DND-41 (cell line): ENCODE measurements around the gene LMOD2.

Source experiments
- ATAC-seq: fragments of 200-7000 bp; cut with Tn5 transposase; 3 replicates; pipeline ENCODE4 v1.9.1; 2021; ENCODE audit warnings: low read depth; ENCODE audit not compliant: insufficient read depth
- DNase-seq: peaks from one replicate; pipeline ENCODE4 v3.0.0-alpha.2; 2020
- H2AFZ ChIP-seq: 2 replicates; pipeline ENCODE4 v1.6.0; 2012; ENCODE audit warnings: low read depth, low read length
- H3K27ac ChIP-seq: 2 replicates; pipeline ENCODE4 v1.5.1; 2012; ENCODE audit warnings: low read length, inconsistent platforms
- H3K27me3 ChIP-seq: fragments of 200-600 bp; sonication (generic); 2 replicates; pipeline ENCODE4 v1.6.0; 2012; ENCODE audit warnings: low read length, mild to moderate bottlenecking, inconsistent platforms; ENCODE audit not compliant: insufficient read depth, poor library complexity
- H3K36me3 ChIP-seq: 2 replicates; pipeline ENCODE4 v1.5.1; 2012; ENCODE audit warnings: low read length, inconsistent platforms; ENCODE audit not compliant: insufficient read depth
- H3K4me1 ChIP-seq: 2 replicates; pipeline ENCODE4 v1.5.1; 2012; ENCODE audit warnings: mild to moderate bottlenecking, low read length; ENCODE audit not compliant: insufficient read depth
- H3K4me2 ChIP-seq: 2 replicates; pipeline ENCODE4 v1.6.0; 2012; ENCODE audit warnings: mild to moderate bottlenecking, moderate library complexity, low read length, inconsistent platforms; ENCODE audit not compliant: insufficient read depth
- H3K4me3 ChIP-seq, 2 experiments: fragments of 200-600 bp in 1 of 2; shearing (Covaris generic) in 1 of 2; 2 replicates each; pipeline ENCODE4 v1.5.1; 2012 to 2016; ENCODE audit warnings: inconsistent platforms in 2 of 2, low read length in 2 of 2, mild to moderate bottlenecking in 2 of 2, low read depth in 1 of 2, moderate library complexity in 1 of 2
- H3K79me2 ChIP-seq: 2 replicates; pipeline ENCODE4 v1.6.0; 2012; ENCODE audit warnings: low read length, inconsistent platforms; ENCODE audit not compliant: insufficient read depth
- H3K9ac ChIP-seq: 2 replicates; pipeline ENCODE4 v1.6.0; 2012; ENCODE audit warnings: low read depth, mild to moderate bottlenecking, inconsistent platforms, low read length, moderate library complexity
- H3K9me3 ChIP-seq: 2 replicates; pipeline ENCODE4 v1.5.1; 2012; ENCODE audit warnings: low read length, moderate library complexity, mild to moderate bottlenecking, inconsistent platforms; ENCODE audit not compliant: insufficient read depth, severe bottlenecking
- H4K20me1 ChIP-seq: 2 replicates; pipeline ENCODE4 v1.6.0; 2012; ENCODE audit warnings: low read length; ENCODE audit not compliant: insufficient read depth
- EZH2 ChIP-seq: IDR thresholded peaks from 3 replicates; pipeline ENCODE4 v1.6.1; 2012; ENCODE audit warnings: borderline replicate concordance, low read depth, mild to moderate bottlenecking, moderate library complexity, low read length, inconsistent platforms; ENCODE audit not compliant: severe bottlenecking
- TF ChIP-seq, protein P1 (sequence below): IDR thresholded peaks from 2 replicates; pipeline ENCODE4 v1.5.1; 2012; ENCODE audit warnings: borderline replicate concordance, low read length, moderate library complexity, mild to moderate bottlenecking; ENCODE audit not compliant: poor library complexity, severe bottlenecking; ENCODE audit errors: extremely low read depth

Gene LMOD2

DNA sequence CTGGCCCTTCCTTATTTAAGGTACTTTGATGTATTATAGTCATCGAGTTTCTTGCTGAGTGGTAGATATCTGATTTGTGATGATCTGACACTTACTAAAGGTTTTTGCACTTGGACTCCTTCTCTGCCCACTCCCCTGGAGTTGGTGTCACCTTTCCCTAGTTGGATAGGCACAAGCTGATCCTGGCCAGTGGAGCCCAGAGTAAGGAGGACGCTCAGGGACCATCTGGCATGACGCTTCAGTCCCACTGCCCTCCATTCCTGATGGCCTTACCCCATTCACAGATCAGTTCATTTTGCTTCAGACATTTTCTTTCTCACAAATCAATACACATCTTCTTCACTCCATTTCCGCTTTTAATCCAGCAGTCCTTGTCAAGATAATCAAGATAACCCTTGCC lies 34.0 kb upstream of the LMOD2 start:
- H2AFZ ChIP-seq, result no peak overlapping the region
- no peaks in the 10 kb centered on the region for H3K36me3 ChIP-seq
- no peaks in the 10 kb centered on the region for H4K20me1 ChIP-seq
- no peaks in the 10 kb centered on the region for H3K9me3 ChIP-seq
- H3K4me2 ChIP-seq, result no peak overlapping the region
- no peaks in the 10 kb centered on the region for H3K79me2 ChIP-seq
- no peak overlapping the region for H3K4me3 ChIP-seq
- H3K4me1 ChIP-seq, result no peaks in the 10 kb centered on the region
- no peaks in the 10 kb centered on the region for H3K27me3 ChIP-seq
- TF ChIP-seq, protein P1, sequence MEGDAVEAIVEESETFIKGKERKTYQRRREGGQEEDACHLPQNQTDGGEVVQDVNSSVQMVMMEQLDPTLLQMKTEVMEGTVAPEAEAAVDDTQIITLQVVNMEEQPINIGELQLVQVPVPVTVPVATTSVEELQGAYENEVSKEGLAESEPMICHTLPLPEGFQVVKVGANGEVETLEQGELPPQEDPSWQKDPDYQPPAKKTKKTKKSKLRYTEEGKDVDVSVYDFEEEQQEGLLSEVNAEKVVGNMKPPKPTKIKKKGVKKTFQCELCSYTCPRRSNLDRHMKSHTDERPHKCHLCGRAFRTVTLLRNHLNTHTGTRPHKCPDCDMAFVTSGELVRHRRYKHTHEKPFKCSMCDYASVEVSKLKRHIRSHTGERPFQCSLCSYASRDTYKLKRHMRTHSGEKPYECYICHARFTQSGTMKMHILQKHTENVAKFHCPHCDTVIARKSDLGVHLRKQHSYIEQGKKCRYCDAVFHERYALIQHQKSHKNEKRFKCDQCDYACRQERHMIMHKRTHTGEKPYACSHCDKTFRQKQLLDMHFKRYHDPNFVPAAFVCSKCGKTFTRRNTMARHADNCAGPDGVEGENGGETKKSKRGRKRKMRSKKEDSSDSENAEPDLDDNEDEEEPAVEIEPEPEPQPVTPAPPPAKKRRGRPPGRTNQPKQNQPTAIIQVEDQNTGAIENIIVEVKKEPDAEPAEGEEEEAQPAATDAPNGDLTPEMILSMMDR, result no peak
- no peak for TF ChIP-seq EZH2
- no peak for ATAC-seq
- no peak for DNase-seq
- H3K9ac ChIP-seq, result no peak overlapping the region
- no peak overlapping the region for H3K27ac ChIP-seq

DNA sequence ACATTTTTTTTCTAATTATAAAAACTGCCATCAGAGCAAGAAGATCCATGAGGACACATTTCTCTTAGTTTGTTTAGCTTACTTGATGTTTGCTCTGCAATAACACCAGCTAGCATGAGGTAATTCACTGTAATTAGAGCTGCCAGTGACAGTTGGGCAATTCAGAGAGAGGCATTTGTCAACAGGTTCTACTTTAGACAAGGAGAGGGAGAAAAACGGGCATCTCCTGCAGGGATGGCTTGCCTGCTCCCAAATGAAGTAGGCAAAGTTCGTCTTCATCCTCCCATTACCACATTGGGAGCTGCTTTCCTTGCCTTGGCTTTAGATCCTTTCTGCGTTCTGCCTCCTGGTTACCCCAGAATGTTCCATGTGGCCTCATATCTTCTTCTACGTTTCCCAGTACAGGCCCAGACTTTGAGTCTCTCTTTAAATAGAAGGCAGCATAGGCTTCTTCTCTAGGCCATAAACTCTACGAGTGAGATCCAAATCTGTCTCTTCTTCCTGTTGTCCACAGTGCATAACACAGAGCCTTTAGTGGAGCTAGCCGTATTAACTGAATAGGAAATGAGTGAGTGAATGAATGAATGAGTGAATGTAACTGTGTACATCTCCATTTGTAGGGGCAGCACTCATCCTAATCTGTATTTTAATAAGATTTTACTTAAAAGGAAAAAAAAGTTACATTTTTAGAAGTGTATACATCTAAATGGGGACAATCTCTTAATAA lies 32.8 kb upstream of the LMOD2 start:
- DNase-seq, result no peak
- ATAC-seq, result no peak

DNA sequence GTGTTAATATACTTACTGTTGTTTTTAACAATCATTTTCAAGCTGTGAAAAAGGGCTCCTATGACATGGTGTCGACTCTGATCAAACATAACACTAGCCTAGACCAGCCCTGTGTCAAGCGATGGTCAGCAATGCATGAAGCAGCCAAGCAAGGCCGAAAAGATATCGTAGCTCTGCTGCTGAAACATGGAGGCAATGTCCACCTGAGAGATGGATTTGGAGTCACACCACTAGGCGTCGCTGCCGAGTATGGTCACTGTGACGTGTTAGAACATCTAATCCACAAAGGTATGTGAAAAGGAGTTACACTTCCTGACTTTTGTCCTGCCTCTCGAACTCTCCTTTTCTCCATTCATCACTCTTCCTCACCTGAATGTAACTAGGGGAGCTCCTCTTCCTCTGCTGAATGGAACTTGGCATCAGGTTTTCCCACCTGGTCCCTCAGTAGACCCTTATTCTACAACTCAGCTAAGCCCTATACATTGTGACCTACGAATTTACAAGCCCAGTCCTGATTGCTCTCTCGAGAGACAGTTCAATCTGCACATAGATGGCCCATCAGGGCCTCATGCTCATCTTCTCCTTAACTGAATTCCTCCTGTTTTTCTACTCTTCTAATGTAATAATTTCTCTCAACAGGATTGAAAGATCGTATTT lies 31.0 kb upstream of the LMOD2 start:
- Histone ChIP-seq H3K4me3 (no peak overlapping the region), H3K79me2 (no peaks in the 10 kb centered on the region), H2AFZ (no peak overlapping the region), H3K9me3 (no peaks in the 10 kb centered on the region), H3K36me3 (no peaks in the 10 kb centered on the region), H4K20me1 (no peaks in the 10 kb centered on the region), H3K27ac (no peak overlapping the region), H3K4me1 (no peaks in the 10 kb centered on the region), H3K9ac (no peak overlapping the region), H3K4me2 (no peak overlapping the region), H3K27me3 (no peaks in the 10 kb centered on the region)
- TF ChIP-seq, protein P1, result peak; percentile 39
- no peak for TF ChIP-seq EZH2
- DNase-seq, result peak; percentile 38
- no peak for ATAC-seq

More for the DNA sequence above, 32.8 kb upstream of the LMOD2 start:
- Histone ChIP-seq H3K9me3 (no peaks in the 10 kb centered on the region), H4K20me1 (no peaks in the 10 kb centered on the region), H3K27ac (no peak overlapping the region), H3K4me3 (no peak overlapping the region), H3K79me2 (no peaks in the 10 kb centered on the region), H3K4me1 (no peaks in the 10 kb centered on the region), H3K9ac (no peak overlapping the region), H3K36me3 (no peaks in the 10 kb centered on the region), H3K27me3 (no peaks in the 10 kb centered on the region), H3K4me2 (no peak overlapping the region), H2AFZ (no peak overlapping the region)
- TF ChIP-seq, protein P1, result no peak
- no peak for TF ChIP-seq EZH2
